ENCODE results near the gene SMKR1. TPM values are rescaled to one million over a fixed set of nuclear protein-coding genes. Genes with fewer than 3 reads are reported as not detected.

Gene SMKR1
- polyA plus RNA-seq, 1 donor (not counting 4 experiments of a cell fraction or from before 2014, with no cell fraction given): 0.76 TPM

GRCh38 chr7:129499999-129500398 lies 2.3 kb upstream of the SMKR1 start:
- H3K27ac ChIP-seq (ENCODE audit: control insufficient read depth, insufficient read depth, low read length): no peak overlapping the region
- dilution Hi-C loops (cut with MboI; ENCODE audit: extremely low pct_ligation_motif_present, low sequenced_read_pairs): no loop called here
- H2AFZ ChIP-seq (ENCODE audit: control insufficient read depth, low read length): no peak overlapping the region
- no peaks in the 10 kb centered on the region for H3K36me3 ChIP-seq (ENCODE audit: control insufficient read depth in 2 of 2, extremely low read depth in 1 of 2, insufficient read depth in 2 of 2, low read length in 2 of 2)
- no peak overlapping the region for H3K4me2 ChIP-seq (ENCODE audit: control insufficient read depth, extremely low read depth, insufficient read depth, low read depth, low read length)
- H3K9me3 ChIP-seq (ENCODE audit: control insufficient read depth, low read depth, low read length): no peaks in the 10 kb centered on the region
- no peaks in the 10 kb centered on the region for H3K79me2 ChIP-seq (ENCODE audit: control insufficient read depth, insufficient read depth, low read length)
- no peaks in the 10 kb centered on the region for H3K4me1 ChIP-seq (ENCODE audit: control insufficient read depth, extremely low read depth, insufficient read depth, low read length)
- H3K27me3 ChIP-seq (ENCODE audit: control insufficient read depth, extremely low read depth, insufficient read depth, low read length): peaks cover 8% of the 10 kb centered on the region
- H3K9me1 ChIP-seq (ENCODE audit: control insufficient read depth, extremely low read depth, insufficient read depth, low read length): no peaks in the 10 kb centered on the region
- no peaks in the 10 kb centered on the region for H4K20me1 ChIP-seq (ENCODE audit: control insufficient read depth, extremely low read depth, insufficient read depth, low read length)
- DNase-seq (ENCODE audit: low read depth, low spot score): no peak
- H3K4me3 ChIP-seq (ENCODE audit: control insufficient read depth in 2 of 3, extremely low read depth in 1 of 3, insufficient read depth in 2 of 3, low read depth in 1 of 3, low read length in 3 of 3): no peak overlapping the region
- H3K9ac ChIP-seq (ENCODE audit: control insufficient read depth, extremely low read depth, insufficient read depth, low read length): no peak overlapping the region
- no peak for TF ChIP-seq EZH2 (IDR thresholded peaks at IDR 0.05; ENCODE audit: low read length)
- TF ChIP-seq CTCF (optimal IDR thresholded peaks at IDR 0.05 in 1 of 3, IDR thresholded peaks at IDR 0.05 in 1 of 3, conservative IDR thresholded peaks at IDR 0.05 in 1 of 3; ENCODE audit: extremely low read depth in 1 of 3, insufficient read depth in 2 of 3, low read length in 3 of 3): no peak
- no peak for FAIRE-seq

- Histone ChIP-seq H2AFZ (ENCODE audit: control insufficient read depth, low read length) (peak overlapping the region; percentile 54), H3K4me2 (ENCODE audit: control insufficient read depth, extremely low read depth, insufficient read depth, low read depth, low read length) (peak overlapping the region; percentile 74), H3K4me3 (ENCODE audit: control insufficient read depth in 2 of 3, extremely low read depth in 1 of 3, insufficient read depth in 2 of 3, low read depth in 1 of 3, low read length in 3 of 3) (peak overlapping the region; percentile 44 to 58 (median 55)), H3K27ac (ENCODE audit: control insufficient read depth, insufficient read depth, low read length) (no peak overlapping the region), H4K20me1 (ENCODE audit: control insufficient read depth, extremely low read depth, insufficient read depth, low read length) (no peaks in the 10 kb centered on the region), H3K27me3 (ENCODE audit: control insufficient read depth, extremely low read depth, insufficient read depth, low read length) (peaks cover 8% of the 10 kb centered on the region), H3K79me2 (ENCODE audit: control insufficient read depth, insufficient read depth, low read length) (no peaks in the 10 kb centered on the region), H3K36me3 (ENCODE audit: control insufficient read depth in 2 of 2, extremely low read depth in 1 of 2, insufficient read depth in 2 of 2, low read length in 2 of 2) (no peaks in the 10 kb centered on the region), H3K4me1 (ENCODE audit: control insufficient read depth, extremely low read depth, insufficient read depth, low read length) (no peaks in the 10 kb centered on the region), H3K9ac (ENCODE audit: control insufficient read depth, extremely low read depth, insufficient read depth, low read length) (peak overlapping the region; percentile 47), H3K9me1 (ENCODE audit: control insufficient read depth, extremely low read depth, insufficient read depth, low read length) (no peaks in the 10 kb centered on the region), H3K9me3 (ENCODE audit: control insufficient read depth, low read depth, low read length) (no peaks in the 10 kb centered on the region)
- peak in 2 of 3 experiments; percentile 16 to 35 for TF ChIP-seq CTCF (optimal IDR thresholded peaks at IDR 0.05 in 1 of 3, IDR thresholded peaks at IDR 0.05 in 1 of 3, conservative IDR thresholded peaks at IDR 0.05 in 1 of 3; ENCODE audit: extremely low read depth in 1 of 3, insufficient read depth in 2 of 3, low read length in 3 of 3)
- TF ChIP-seq EZH2 (IDR thresholded peaks at IDR 0.05; ENCODE audit: low read length): no peak
- DNase-seq (ENCODE audit: low read depth, low spot score) (no peak), FAIRE-seq (no peak)
- dilution Hi-C loops (cut with MboI; ENCODE audit: extremely low pct_ligation_motif_present, low sequenced_read_pairs): no loop called here
Observed at GRCh38 chr7:129502708-129503685, 666 bp downstream of the SMKR1 start.

Data from keratinocyte (primary cell).